Esophagus squamous epithelium (tissue), 5 donors: Measurements from ENCODE around the gene EBP. TPM values are rescaled to one million over a fixed set of nuclear protein-coding genes. Genes with fewer than 3 reads are reported as not detected.

ENCODE experiments used
- DNase-seq: peaks from one replicate; lab custom pipeline; 2025; lab: John Stamatoyannopoulos, UW
- H3K27ac ChIP-seq, 4 donors: fragments of 200-600 bp; sonication (generic); one replicate each; pipeline ENCODE4 v1.5.1; 2016 to 2019; ENCODE audit warnings: mild to moderate bottlenecking in 1 of 4
- H3K27me3 ChIP-seq, 4 donors: fragments of 200-600 bp; sonication (generic); 1 replicate in 3 of 4; 2 replicates in 1 of 4; pipeline versions ENCODE4 v1.5.1 to v1.6.0; 2017 to 2021; ENCODE audit warnings: antibody characterized with exemption in 1 of 4
- H3K36me3 ChIP-seq, 3 donors: fragments of 200-600 bp; sonication (generic); one replicate each; pipeline ENCODE4 v1.5.1; 2016 to 2019
- H3K4me1 ChIP-seq, 3 donors: fragments of 200-600 bp; sonication (generic); one replicate each; pipeline ENCODE4 v1.5.1; 2017 to 2019
- H3K4me3 ChIP-seq, 4 donors: fragments of 200-600 bp; sonication (generic); 1 replicate in 3 of 4; 2 replicates in 1 of 4; pipeline ENCODE4 v1.5.1; 2016 to 2019; ENCODE audit warnings: mild to moderate bottlenecking in 2 of 4, moderate library complexity in 1 of 4
- H3K9me3 ChIP-seq, 3 donors: fragments of 200-600 bp; sonication (generic); one replicate each; pipeline ENCODE4 v1.5.1; 2016 to 2019
- POLR2A ChIP-seq, 4 donors: fragments of 450-650 bp; IDR thresholded peaks; one replicate each; pipeline ENCODE4 v1.6.1; 2017; ENCODE audit warnings: antibody characterized with exemption in 4 of 4, mild to moderate bottlenecking in 4 of 4, moderate library complexity in 3 of 4
- WGBS, 2 donors: methylation state at CpG; one replicate each; pipeline ENCODE4 v1.1.5; 2018; 5-methylcytosine and 5-hydroxymethylcytosine counted together
- intact Hi-C: fragments of 100-400 bp; cut with DNase I; formaldehyde crosslinking; loops from one replicate; pipeline ENCODE4 v1.15.0; 2022
- total RNA-seq, 4 donors: library from RNA; depleted of rRNA; stranded (reverse); fragments of >200 nt; gene quantifications; one replicate each; pipeline ENCODE4 v1.1.0, GENCODE V29; 2016
- TF ChIP-seq, protein P1 (sequence below), 6 experiments: fragments of 450-650 bp in 4 of 6; fragments of 200-600 bp in 2 of 6; sonication (generic) in 2 of 6; IDR thresholded peaks; one replicate each; pipeline ENCODE4 v1.5.1; 2016 to 2019; ENCODE audit warnings: antibody characterized with exemption in 6 of 6, mild to moderate bottlenecking in 4 of 6, moderate library complexity in 4 of 6
- donor health status: DM: yes; HTN: yes; CAD: no.

The EBP gene
- total RNA-seq, 4 donors from 2014 or later = 60.8 to 119 (median 87.1) TPM

DNA sequence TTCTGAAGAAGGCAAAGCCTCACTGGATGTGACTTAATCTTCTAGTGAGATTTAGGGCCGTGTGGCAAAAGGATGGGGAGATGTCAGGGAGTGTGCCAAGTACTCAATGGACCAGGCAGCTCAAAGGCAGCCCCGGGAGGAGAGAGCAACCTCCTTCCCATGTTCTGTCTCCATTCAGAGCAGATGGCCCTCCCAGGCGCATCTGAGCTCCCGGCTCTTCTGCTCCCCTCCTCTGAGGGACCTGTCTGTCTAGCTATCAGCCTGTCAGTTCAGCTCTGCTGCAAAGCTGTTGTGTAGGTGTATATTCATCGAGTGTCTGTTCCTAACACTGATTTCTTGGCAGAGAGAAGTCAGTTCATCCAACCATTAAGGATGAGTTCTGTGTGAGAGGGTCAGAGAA, 23.7 kb upstream of the EBP start:
- WGBS, 2 donors = 63% methylated on average over 2 to 5 of the region's 5 CpGs
- DNase-seq = no peak
- no peak overlapping the region for H3K4me3 ChIP-seq
- H3K36me3 ChIP-seq = no peaks in the 10 kb centered on the region
- no peaks in the 10 kb centered on the region for H3K27me3 ChIP-seq
- H3K9me3 ChIP-seq = no peaks in the 10 kb centered on the region
- intact Hi-C loops = no loop called here
- TF ChIP-seq, protein P1, sequence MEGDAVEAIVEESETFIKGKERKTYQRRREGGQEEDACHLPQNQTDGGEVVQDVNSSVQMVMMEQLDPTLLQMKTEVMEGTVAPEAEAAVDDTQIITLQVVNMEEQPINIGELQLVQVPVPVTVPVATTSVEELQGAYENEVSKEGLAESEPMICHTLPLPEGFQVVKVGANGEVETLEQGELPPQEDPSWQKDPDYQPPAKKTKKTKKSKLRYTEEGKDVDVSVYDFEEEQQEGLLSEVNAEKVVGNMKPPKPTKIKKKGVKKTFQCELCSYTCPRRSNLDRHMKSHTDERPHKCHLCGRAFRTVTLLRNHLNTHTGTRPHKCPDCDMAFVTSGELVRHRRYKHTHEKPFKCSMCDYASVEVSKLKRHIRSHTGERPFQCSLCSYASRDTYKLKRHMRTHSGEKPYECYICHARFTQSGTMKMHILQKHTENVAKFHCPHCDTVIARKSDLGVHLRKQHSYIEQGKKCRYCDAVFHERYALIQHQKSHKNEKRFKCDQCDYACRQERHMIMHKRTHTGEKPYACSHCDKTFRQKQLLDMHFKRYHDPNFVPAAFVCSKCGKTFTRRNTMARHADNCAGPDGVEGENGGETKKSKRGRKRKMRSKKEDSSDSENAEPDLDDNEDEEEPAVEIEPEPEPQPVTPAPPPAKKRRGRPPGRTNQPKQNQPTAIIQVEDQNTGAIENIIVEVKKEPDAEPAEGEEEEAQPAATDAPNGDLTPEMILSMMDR (IDR thresholded peaks at IDR 0.05) = no peak
- TF ChIP-seq POLR2A (IDR thresholded peaks at IDR 0.05) = no peak
- no peaks in the 10 kb centered on the region for H3K4me1 ChIP-seq
- H3K27ac ChIP-seq = no peak overlapping the region

DNA sequence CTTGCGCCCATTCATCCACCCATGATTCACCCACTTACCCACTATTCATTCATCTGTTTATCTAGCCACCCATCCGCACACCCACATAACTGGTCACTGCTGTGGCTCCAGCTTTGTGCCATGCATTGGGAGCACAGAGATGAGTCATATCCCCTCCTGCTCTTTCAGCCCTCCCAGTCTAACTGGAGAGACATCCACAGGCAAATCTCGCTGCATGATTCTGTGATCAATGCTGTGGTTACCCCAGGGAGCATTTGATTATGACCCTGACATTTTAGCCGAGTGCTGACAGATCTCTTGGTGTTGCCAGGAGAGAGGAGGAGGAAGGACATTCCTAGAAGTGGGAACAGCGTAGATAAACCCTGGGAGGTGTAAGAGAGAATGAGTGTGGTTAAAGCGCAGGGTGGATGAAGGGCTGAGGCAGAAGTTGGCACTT, 23.2 kb upstream of the EBP start:
- Histone ChIP-seq H3K4me3 (no peak overlapping the region), H3K36me3 (no peaks in the 10 kb centered on the region), H3K9me3 (no peaks in the 10 kb centered on the region), H3K27me3 (no peaks in the 10 kb centered on the region), H3K4me1 (no peaks in the 10 kb centered on the region), H3K27ac (no peak overlapping the region)
- intact Hi-C loops = no loop called here
- no peak for DNase-seq
- WGBS, 2 donors = 60 to 66% methylated on average over 5 to 6 of the region's 6 CpGs
- TF ChIP-seq, protein P1 (IDR thresholded peaks at IDR 0.05) = no peak
- TF ChIP-seq POLR2A (IDR thresholded peaks at IDR 0.05) = no peak

DNA sequence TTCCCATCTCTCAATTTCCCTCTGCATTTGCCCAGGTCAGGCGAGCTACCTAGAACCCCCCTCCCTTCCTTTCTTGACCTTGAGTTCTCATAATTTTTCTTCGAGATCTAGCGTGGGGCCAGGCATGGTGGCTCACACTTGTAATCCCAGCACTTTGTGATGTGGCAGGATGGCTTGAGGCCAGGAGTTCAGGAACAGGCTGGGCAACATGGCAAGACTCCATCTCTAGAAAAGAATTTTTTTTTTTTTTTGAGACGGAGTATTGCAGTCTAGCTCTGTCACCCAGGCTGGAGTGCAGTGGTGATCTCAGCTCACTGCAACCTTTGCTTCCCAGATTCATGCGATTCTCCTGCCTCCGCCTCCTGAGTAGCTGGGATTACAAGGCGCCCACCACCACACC, 17.3 kb upstream of the EBP start:
- H3K9me3 ChIP-seq = no peaks in the 10 kb centered on the region
- H3K27me3 ChIP-seq = no peaks in the 10 kb centered on the region
- DNase-seq = no peak
- peaks cover 0 to 10% (median 4%) of the 10 kb centered on the region in 3 donors for H3K4me1 ChIP-seq
- H3K27ac ChIP-seq = no peak overlapping the region
- WGBS, 2 donors = 43 to 68% methylated on average over 2 to 7 of the region's 7 CpGs
- no peaks in the 10 kb centered on the region for H3K36me3 ChIP-seq
- H3K4me3 ChIP-seq = no peak overlapping the region
- TF ChIP-seq, protein P1 (IDR thresholded peaks at IDR 0.05) = no peak
- no peak for TF ChIP-seq POLR2A (IDR thresholded peaks at IDR 0.05)
- intact Hi-C loops = no loop called here

DNA sequence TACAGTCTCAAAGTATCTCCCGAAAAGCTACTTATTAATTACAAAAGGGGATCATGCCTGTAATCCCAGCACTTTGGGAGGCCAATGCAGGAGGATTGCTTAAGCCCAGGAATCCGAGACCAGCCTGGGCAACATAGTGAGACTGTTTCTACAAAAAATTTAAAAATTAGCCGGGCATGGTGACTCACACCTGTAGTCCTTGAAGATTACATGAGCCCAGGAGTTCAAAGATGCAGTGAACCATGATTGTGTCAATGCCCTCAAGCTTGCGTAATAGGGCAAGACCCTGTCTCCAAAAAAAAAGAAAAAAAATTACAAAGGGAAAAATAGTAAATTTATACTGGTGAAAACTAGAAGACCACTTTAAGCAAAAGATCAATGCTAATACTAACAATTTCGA, 16.1 kb upstream of the EBP start:
- no peak overlapping the region for H3K27ac ChIP-seq
- no peaks in the 10 kb centered on the region for H3K9me3 ChIP-seq
- TF ChIP-seq, protein P1 (IDR thresholded peaks at IDR 0.05) = no peak
- H3K36me3 ChIP-seq = no peaks in the 10 kb centered on the region
- 61 to 72% methylated on average over 5 of the region's 5 CpGs for WGBS, 2 donors
- DNase-seq = no peak
- no peak overlapping the region for H3K4me3 ChIP-seq
- H3K4me1 ChIP-seq = peaks cover 0 to 17% (median 4%) of the 10 kb centered on the region in 3 donors
- intact Hi-C loops = no loop called here
- H3K27me3 ChIP-seq = no peaks in the 10 kb centered on the region

DNA sequence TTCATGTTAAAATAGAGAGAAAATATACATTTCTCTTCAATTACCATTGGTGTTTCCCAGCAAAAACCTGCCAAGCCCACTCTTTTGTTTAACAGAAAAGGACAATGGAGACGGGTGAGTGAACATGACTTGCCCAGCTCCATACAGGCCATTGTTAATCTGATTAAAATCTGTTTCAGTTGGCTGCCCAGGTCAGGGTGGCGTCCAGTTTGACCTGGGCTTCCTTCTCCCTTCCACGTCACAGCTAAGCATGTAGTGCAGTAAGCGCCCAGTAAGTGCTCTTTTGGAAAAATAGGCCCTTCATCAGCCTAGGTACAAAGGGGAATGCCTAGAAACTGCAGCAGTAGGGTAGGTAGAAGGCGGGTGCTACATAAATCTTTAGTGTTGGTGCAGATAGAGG, 14.4 kb upstream of the EBP start:
- Histone ChIP-seq H3K4me3 (no peak overlapping the region), H3K4me1 (peaks cover 0 to 17% (median 4%) of the 10 kb centered on the region in 3 donors), H3K27me3 (no peaks in the 10 kb centered on the region), H3K36me3 (peaks cover 0 to 1% (median 0%) of the 10 kb centered on the region in 3 donors), H3K9me3 (no peaks in the 10 kb centered on the region), H3K27ac (no peak overlapping the region)
- no peak for DNase-seq
- 80 to 87% methylated on average over 2 to 4 of the region's 5 CpGs for WGBS, 2 donors
- intact Hi-C loops = no loop called here
- TF ChIP-seq POLR2A (IDR thresholded peaks at IDR 0.05) = no peak
- TF ChIP-seq, protein P1 (IDR thresholded peaks at IDR 0.05) = no peak
